Fibroblast of villous mesenchyme (primary cell): ENCODE measurements around the gene TEX51. TPM values are rescaled to one million over a fixed set of nuclear protein-coding genes. Genes with fewer than 3 reads are reported as not detected.

Experiments used
- DNase-seq: peaks from one replicate; pipeline ENCODE4 v3.0.0-alpha.2; 2010; ENCODE audit warnings: low read depth
- H3K4me3 ChIP-seq: 2 replicates; pipeline ENCODE4 v1.5.1; 2011; ENCODE audit warnings: low read depth, mild to moderate bottlenecking, low read length
- total RNA-seq: library from RNA; depleted of rRNA; stranded (reverse); fragments of >200 nt; gene quantifications from 2 replicates; pipeline ENCODE4 v1.2.3, GENCODE V29; 2012
- TF ChIP-seq, protein P1 (sequence below): IDR thresholded peaks from 2 replicates; pipeline ENCODE4 v1.5.1; 2012; ENCODE audit warnings: low read depth, mild to moderate bottlenecking, low read length; ENCODE audit not compliant: insufficient read depth

Gene TEX51
- not detected in 2 replicates for total RNA-seq

- TF ChIP-seq, protein P1, sequence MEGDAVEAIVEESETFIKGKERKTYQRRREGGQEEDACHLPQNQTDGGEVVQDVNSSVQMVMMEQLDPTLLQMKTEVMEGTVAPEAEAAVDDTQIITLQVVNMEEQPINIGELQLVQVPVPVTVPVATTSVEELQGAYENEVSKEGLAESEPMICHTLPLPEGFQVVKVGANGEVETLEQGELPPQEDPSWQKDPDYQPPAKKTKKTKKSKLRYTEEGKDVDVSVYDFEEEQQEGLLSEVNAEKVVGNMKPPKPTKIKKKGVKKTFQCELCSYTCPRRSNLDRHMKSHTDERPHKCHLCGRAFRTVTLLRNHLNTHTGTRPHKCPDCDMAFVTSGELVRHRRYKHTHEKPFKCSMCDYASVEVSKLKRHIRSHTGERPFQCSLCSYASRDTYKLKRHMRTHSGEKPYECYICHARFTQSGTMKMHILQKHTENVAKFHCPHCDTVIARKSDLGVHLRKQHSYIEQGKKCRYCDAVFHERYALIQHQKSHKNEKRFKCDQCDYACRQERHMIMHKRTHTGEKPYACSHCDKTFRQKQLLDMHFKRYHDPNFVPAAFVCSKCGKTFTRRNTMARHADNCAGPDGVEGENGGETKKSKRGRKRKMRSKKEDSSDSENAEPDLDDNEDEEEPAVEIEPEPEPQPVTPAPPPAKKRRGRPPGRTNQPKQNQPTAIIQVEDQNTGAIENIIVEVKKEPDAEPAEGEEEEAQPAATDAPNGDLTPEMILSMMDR: no peak
Observed at GRCh38 chr2:126898636-126899035, at the start of gene TEX51. TSS of gene TEX51 (plus strand) at chr2:126898890. CDS start at chr2:126898919, 29 bp downstream.

DNA sequence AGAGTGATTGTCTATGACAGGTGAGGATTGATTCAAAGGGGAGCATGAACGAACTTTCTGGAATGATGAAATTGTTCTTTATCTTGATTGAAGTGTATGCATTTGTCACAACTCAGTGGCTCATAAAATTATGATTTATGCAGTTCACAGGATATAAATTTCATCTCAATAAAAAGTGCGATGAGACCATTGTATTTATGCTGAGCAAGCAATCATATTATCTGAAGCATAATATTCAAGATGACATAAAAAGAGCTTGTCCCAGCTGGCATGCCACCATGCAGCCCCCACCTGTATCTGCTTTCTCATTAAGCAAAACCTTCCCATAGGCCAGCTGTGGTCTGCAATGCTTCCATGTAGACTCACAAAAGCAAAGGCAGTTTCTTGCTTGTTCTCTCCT, 49.6 kb upstream of the TEX51 start:
- TF ChIP-seq, protein P1: no peak
- no peak overlapping the region for H3K4me3 ChIP-seq
- DNase-seq: no peak

More at GRCh38 chr2:126898636-126899035, at the start of gene TEX51:
- H3K4me3 ChIP-seq: no peak within 1 kb of the TSS
- no peak for DNase-seq

DNA sequence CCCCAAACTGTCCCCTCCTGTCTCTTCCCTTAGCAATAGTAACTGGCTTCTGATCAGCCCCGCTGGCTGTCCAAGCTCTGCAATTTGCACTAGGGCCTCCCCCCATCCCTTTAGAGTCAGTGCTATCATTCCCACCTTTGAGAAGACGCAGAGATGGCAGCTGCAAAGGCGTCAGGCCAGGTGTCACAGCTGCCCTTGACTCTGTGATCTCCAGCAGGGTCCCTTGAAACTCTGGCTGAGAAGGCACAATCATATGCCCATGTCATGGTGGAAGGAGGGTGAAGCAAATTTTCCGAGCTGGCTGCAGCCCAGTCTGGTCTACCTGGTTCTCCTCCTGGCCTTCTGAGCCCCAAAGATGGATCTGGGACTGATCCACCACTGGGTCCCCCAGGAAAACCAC, 49.2 kb upstream of the TEX51 start:
- TF ChIP-seq, protein P1: no peak
- no peak for DNase-seq
- no peak overlapping the region for H3K4me3 ChIP-seq

- H3K4me3 ChIP-seq: no peak overlapping the region
- TF ChIP-seq, protein P1: no peak
- DNase-seq: no peak
Observed at GRCh38 chr2:126849991-126850535, 48.6 kb upstream of the TEX51 start.

- TF ChIP-seq, protein P1: no peak
- no peak for DNase-seq
- no peak overlapping the region for H3K4me3 ChIP-seq
Observed at GRCh38 chr2:126850940-126851339, 47.8 kb upstream of the TEX51 start.

- TF ChIP-seq, protein P1: no peak
- no peak for DNase-seq
- no peak overlapping the region for H3K4me3 ChIP-seq
Observed at GRCh38 chr2:126851756-126852155, 46.9 kb upstream of the TEX51 start.

GRCh38 chr2:126852361-126852760, 46.3 kb upstream of the TEX51 start:
- H3K4me3 ChIP-seq: no peak overlapping the region
- no peak for DNase-seq
- TF ChIP-seq, protein P1: no peak
